B cell (primary cell): ENCODE data around the gene MGST2. TPM values are rescaled to one million over a fixed set of nuclear protein-coding genes. Genes with fewer than 3 reads are reported as not detected.

Experiments
- ATAC-seq: fragments of 200-7000 bp; cut with Tn5 transposase; one replicate; pipeline ENCODE4 v1.10.0; 2021; ENCODE audit warnings: low read depth, mild to moderate bottlenecking, moderate number of reproducible peaks, moderate library complexity
- CTCF ChIA-PET: fragments of 350-600 bp; sonication (Branson Sonifier 250); formaldehyde crosslinking; loops from one replicate; lab custom pipeline; 2021; ENCODE audit warnings: antibody characterized with exemption, inconsistent platforms; lab: Charles Lee
- POLR2A ChIA-PET: fragments of 350-600 bp; sonication (Branson Sonifier 250); formaldehyde crosslinking; loops from one replicate; lab custom pipeline; 2021; ENCODE audit warnings: antibody characterized with exemption; lab: Charles Lee
- DNase-seq: peaks from one replicate; pipeline ENCODE4 v3.0.0; 2013
- H2AFZ ChIP-seq: 2 replicates; pipeline ENCODE4 v1.6.1; 2012; ENCODE audit warnings: mild to moderate bottlenecking, low read depth, low read length; ENCODE audit not compliant: insufficient read depth, poor library complexity, severe bottlenecking
- H3K27ac ChIP-seq, 2 donors: 1 replicate in 1 of 2; 2 replicates in 1 of 2; pipeline ENCODE4 v1.5.1; 2012 to 2013; ENCODE audit warnings: low read length in 2 of 2, mild to moderate bottlenecking in 2 of 2, moderate library complexity in 1 of 2
- H3K27me3 ChIP-seq, 4 experiments: fragments of 200-600 bp in 1 of 4; sonication (generic) in 1 of 4; replicated peaks in 1 of 4; 1 replicate in 2 of 4; 2 replicates in 2 of 4; pipeline versions ENCODE4 v1.6.1 to v1.7.0; 2013 to 2016; ENCODE audit warnings: low read length in 3 of 4, mild to moderate bottlenecking in 2 of 4, mixed read lengths in 1 of 4, moderate library complexity in 1 of 4; ENCODE audit not compliant: insufficient read depth in 4 of 4, control insufficient read depth in 3 of 4; ENCODE audit errors: control extremely low read depth in 1 of 4
- H3K36me3 ChIP-seq, 2 experiments: replicated peaks in 1 of 2; 1 replicate in 1 of 2; 2 replicates in 1 of 2; pipeline versions ENCODE4 v1.6.1 to v1.7.1; 2013; ENCODE audit warnings: low read length in 1 of 2; ENCODE audit not compliant: insufficient read depth in 2 of 2, control insufficient read depth in 1 of 2; ENCODE audit errors: control extremely low read depth in 1 of 2, extremely low read depth in 1 of 2
- H3K4me1 ChIP-seq, 2 donors: fragments of 200-600 bp in 1 of 2; sonication (generic) in 1 of 2; 1 replicate in 1 of 2; 2 replicates in 1 of 2; pipeline versions ENCODE4 v1.5.1 to v1.6.1; 2013 to 2017; ENCODE audit warnings: low read length in 2 of 2; ENCODE audit not compliant: control insufficient read depth in 2 of 2, insufficient read depth in 2 of 2
- H3K4me2 ChIP-seq: replicated peaks from 2 replicates; pipeline ENCODE3; 2012; ENCODE audit warnings: mild to moderate bottlenecking, low read depth, low read length; ENCODE audit not compliant: poor library complexity, severe bottlenecking
- H3K4me3 ChIP-seq, 5 experiments: fragments of 200-600 bp in 1 of 5; sonication (generic) in 1 of 5; 1 replicate in 3 of 5; 2 replicates in 2 of 5; pipeline versions ENCODE4 v1.5.1 to v1.7.0; 2011 to 2016; ENCODE audit warnings: low read length in 4 of 5, mild to moderate bottlenecking in 4 of 5, low read depth in 2 of 5, control low read depth in 1 of 5, moderate library complexity in 1 of 5; ENCODE audit not compliant: insufficient read depth in 1 of 5; ENCODE audit errors: control extremely low read depth in 1 of 5, extremely low read depth in 1 of 5
- H3K79me2 ChIP-seq: fragments of 200-600 bp; sonication (generic); one replicate; pipeline ENCODE4 v1.6.0; 2016; ENCODE audit warnings: low read length; ENCODE audit not compliant: control insufficient read depth, insufficient read depth
- H3K9ac ChIP-seq: fragments of 200-600 bp; sonication (generic); 2 replicates; pipeline ENCODE4 v1.6.1; 2017; ENCODE audit warnings: mild to moderate bottlenecking, low read length, moderate library complexity
- H3K9me3 ChIP-seq, 3 donors: one replicate each; pipeline versions ENCODE4 v1.6.1 to v1.7.1; 2013; ENCODE audit warnings: low read length in 2 of 3; ENCODE audit not compliant: control insufficient read depth in 2 of 3, insufficient read depth in 1 of 3; ENCODE audit errors: control extremely low read depth in 1 of 3
- H4K20me1 ChIP-seq: 2 replicates; pipeline ENCODE4 v1.6.0; 2012; ENCODE audit warnings: mild to moderate bottlenecking, low read length; ENCODE audit not compliant: insufficient read depth, control insufficient read depth, poor library complexity, severe bottlenecking
- H3K27ac Mint-ChIP-seq: one replicate; pipeline ENCODE4 v1.8.0; 2021; ENCODE audit warnings: mixed read lengths
- H3K27me3 Mint-ChIP-seq: one replicate; pipeline ENCODE4 v1.8.0; 2021; ENCODE audit warnings: mixed read lengths
- H3K4me1 Mint-ChIP-seq: one replicate; pipeline ENCODE4 v1.8.0; 2021; ENCODE audit warnings: mixed read lengths
- H3K4me3 Mint-ChIP-seq: one replicate; pipeline ENCODE4 v1.8.0; 2021; ENCODE audit warnings: mixed read lengths
- H3K9me3 Mint-ChIP-seq: one replicate; pipeline ENCODE4 v1.8.0; 2022; ENCODE audit warnings: mixed read lengths; ENCODE audit not compliant: insufficient read depth
- CTCF ChIP-seq: fragments of 200-600 bp; IDR thresholded peaks from one replicate; pipeline ENCODE4 v1.8.0; 2022; ENCODE audit warnings: antibody characterized with exemption, mild to moderate bottlenecking
- EZH2 ChIP-seq: IDR thresholded peaks from 2 replicates; pipeline ENCODE4 v1.6.1; 2012; ENCODE audit warnings: borderline replicate concordance, low read depth, mild to moderate bottlenecking, moderate library complexity, low read length; ENCODE audit not compliant: insufficient read depth, poor library complexity, severe bottlenecking
- WGBS: methylation state at CpG from one replicate; pipeline ENCODE4 v1.1.5; 2013; ENCODE audit warnings: missing lambda C conversion rate; ENCODE audit not compliant: insufficient coverage; 5-methylcytosine and 5-hydroxymethylcytosine counted together
- intact Hi-C: fragments of 100-400 bp; cut with micrococcal nuclease; formaldehyde crosslinking; loops from one replicate; pipeline ENCODE4 v1.10.0; 2022
- polyA plus RNA-seq: library from polyadenylated mRNA; depleted of rRNA; stranded (reverse); fragments of >200 nt; gene quantifications from 2 replicates; pipeline ENCODE4 v1.2.3, GENCODE V29; 2012
- total RNA-seq, 2 donors: library from RNA; stranded (reverse); fragments of 120-200 nt in 1 of 2; gene quantifications; 1 replicate in 1 of 2; 2 replicates in 1 of 2; pipeline versions ENCODE4 v1.2.3 to v1.2.4, GENCODE V29; 2013 to 2022

The MGST2 gene
- total and polyA plus RNA-seq, 2 donors (not counting 1 experiment from before 2014, with no cell fraction given): 0.81 to 3.4 TPM

- Histone ChIP-seq H4K20me1 (no peaks in the 10 kb centered on the region), H2AFZ (no peak overlapping the region), H3K9ac (no peak overlapping the region), H3K27me3 (no peaks in the 10 kb centered on the region), H3K4me2 (no peak overlapping the region), H3K4me3 (no peak overlapping the region), H3K27ac (no peak overlapping the region), H3K4me1 (no peaks in the 10 kb centered on the region), H3K79me2 (no peaks in the 10 kb centered on the region), H3K36me3 (no peaks in the 10 kb centered on the region), H3K9me3 (no peaks in the 10 kb centered on the region)
- peaks cover 2% of the 10 kb centered on the region for H3K4me1 Mint-ChIP-seq
- ChIA-PET POLR2A (no interaction called here), CTCF (interaction anchor here (0.7 to 1.6 kb wide), 4 partner anchors 9 to 347 kb away, joined by 3 to 14 read pairs (median 4); no protein-coding TSS in a partner anchor)
- TF ChIP-seq EZH2: no peak
- no peak for TF ChIP-seq CTCF
- no peak overlapping the region for H3K4me3 Mint-ChIP-seq
- 92% methylated on average over 9 of the region's 12 CpGs for WGBS
- DNase-seq: no peak
- no peak overlapping the region for H3K27ac Mint-ChIP-seq
- H3K27me3 Mint-ChIP-seq: peaks cover 5% of the 10 kb centered on the region
- intact Hi-C loops: no loop called here
- ATAC-seq: no peak
- no peaks in the 10 kb centered on the region for H3K9me3 Mint-ChIP-seq
Measured at GRCh38 chr4:139659735-139660424, 5.7 kb upstream of the MGST2 start.

GRCh38 chr4:139660568-139661043 lies 5.0 kb upstream of the MGST2 start:
- no peak overlapping the region for H3K4me2 ChIP-seq
- DNase-seq: no peak
- H3K79me2 ChIP-seq: no peaks in the 10 kb centered on the region
- H2AFZ ChIP-seq: no peak overlapping the region
- CTCF ChIA-PET: interaction anchor here (0.7 to 1.6 kb wide), 3 partner anchors 9 to 630 kb away, joined by 3 to 14 read pairs (median 3); no protein-coding TSS in a partner anchor
- H3K27me3 ChIP-seq: no peaks in the 10 kb centered on the region
- H3K27me3 Mint-ChIP-seq: peaks cover 4% of the 10 kb centered on the region
- no peaks in the 10 kb centered on the region for H4K20me1 ChIP-seq
- H3K36me3 ChIP-seq: no peaks in the 10 kb centered on the region
- no peaks in the 10 kb centered on the region for H3K9me3 ChIP-seq
- H3K27ac Mint-ChIP-seq: no peak overlapping the region
- ATAC-seq: no peak
- H3K4me3 ChIP-seq: no peak overlapping the region
- H3K9ac ChIP-seq: no peak overlapping the region
- H3K4me3 Mint-ChIP-seq: no peak overlapping the region
- H3K9me3 Mint-ChIP-seq: no peaks in the 10 kb centered on the region
- no peak for TF ChIP-seq CTCF
- TF ChIP-seq EZH2: no peak
- intact Hi-C loops: no loop called here
- peaks cover 6% of the 10 kb centered on the region for H3K4me1 Mint-ChIP-seq
- H3K27ac ChIP-seq: no peak overlapping the region
- POLR2A ChIA-PET: no interaction called here
- 45% methylated on average over 3 of the region's 3 CpGs for WGBS
- H3K4me1 ChIP-seq: peaks cover 4% of the 10 kb centered on the region in 2 donors
